K562 (cell line): ENCODE results near the gene ZNF26. TPM values are rescaled to one million over a fixed set of nuclear protein-coding genes. Genes with fewer than 3 reads are reported as not detected.

Experiments
- KAT8 ChIP-seq: fragments of 450-650 bp; IDR thresholded peaks from 2 replicates; pipeline ENCODE4 v1.6.1; 2016; ENCODE audit warnings: low read depth, mild to moderate bottlenecking
- PHF21A ChIP-seq: fragments of 450-650 bp; IDR thresholded peaks from 2 replicates; pipeline ENCODE4 v1.6.1; 2017; ENCODE audit warnings: low read depth, borderline replicate concordance
- SMARCE1 ChIP-seq: fragments of 450-650 bp; IDR thresholded peaks from 2 replicates; pipeline ENCODE4 v1.7.1; 2016; ENCODE audit warnings: mild to moderate bottlenecking
- SREBF2 ChIP-seq: sonication (generic); formaldehyde crosslinking; IDR thresholded peaks from 2 replicates; pipeline ENCODE4 v1.4.0; 2020; ENCODE audit warnings: mild to moderate bottlenecking, missing genetic modification reagents
- ZKSCAN3 ChIP-seq: fragments of 250-450 bp; sonication (Bioruptor Pico); IDR thresholded peaks from 2 replicates; pipeline ENCODE4 v1.4.0; 2020
- ZKSCAN8 ChIP-seq: fragments of 200-800 bp; sonication (Bioruptor generic); IDR thresholded peaks from 2 replicates; pipeline ENCODE4 v1.6.1; 2016; ENCODE audit warnings: missing genetic modification characterization, missing compliant biosample characterization
- ZNF217 ChIP-seq: sonication (generic); formaldehyde crosslinking; IDR thresholded peaks from 2 replicates; pipeline ENCODE4 v1.8.0; 2022; ENCODE audit warnings: mild to moderate bottlenecking, missing genetic modification reagents
- ZNF316 ChIP-seq: fragments of 450-650 bp; IDR thresholded peaks from 2 replicates; pipeline ENCODE4 v1.6.1; 2016
- polyA plus RNA-seq, 8 experiments: library from polyadenylated mRNA; depleted of rRNA in 4 of 8; stranded (reverse) in 5 of 8; unstranded in 3 of 8; fragments of >200 nt; fragmentation: Nextera tagmentation in 2 of 8; fragmentation: Illumina TruSeq in 1 of 8; extraction: Ambion mirVana in 2 of 8; extraction: Trizol in 1 of 8; gene quantifications; 2 replicates each; pipeline versions ENCODE4 v1.2.1 to v1.2.3, GENCODE V29; 2011 to 2014; ENCODE audit warnings: inconsistent platforms in 1 of 8, missing spikeins in 1 of 8
- total RNA-seq, 7 experiments: library from RNA; depleted of rRNA in 6 of 7; stranded (reverse); fragments of >200 nt in 6 of 7; fragmentation: Illumina TruSeq in 2 of 7; extraction: Trizol in 2 of 7; gene quantifications; 2 replicates each; pipeline versions ENCODE4 v1.2.1 to v1.2.3, GENCODE V29; 2011 to 2021; ENCODE audit warnings: low replicate concordance in 1 of 7
- TF ChIP-seq, protein P1 (sequence below): fragments of 450-650 bp; IDR thresholded peaks from 2 replicates; pipeline ENCODE4 v1.6.1; 2016; ENCODE audit warnings: low read depth
- TF ChIP-seq, protein P2 (sequence below): sonication (generic); formaldehyde crosslinking; IDR thresholded peaks from 2 replicates; pipeline ENCODE4 v1.8.1; 2022; ENCODE audit warnings: missing genetic modification reagents
- TF ChIP-seq, protein P3 (sequence below): IDR thresholded peaks from 2 replicates; pipeline ENCODE4 v1.6.1; 2011; ENCODE audit not compliant: insufficient read length; ENCODE audit errors: extremely low read depth

ZNF26 gene
- total and polyA plus RNA-seq, 9 of the 15 experiments (the other 6 are each of a cell fraction or from before 2014, with no cell fraction given), result 1.2 to 14.1 (median 8.0) TPM

DNA sequence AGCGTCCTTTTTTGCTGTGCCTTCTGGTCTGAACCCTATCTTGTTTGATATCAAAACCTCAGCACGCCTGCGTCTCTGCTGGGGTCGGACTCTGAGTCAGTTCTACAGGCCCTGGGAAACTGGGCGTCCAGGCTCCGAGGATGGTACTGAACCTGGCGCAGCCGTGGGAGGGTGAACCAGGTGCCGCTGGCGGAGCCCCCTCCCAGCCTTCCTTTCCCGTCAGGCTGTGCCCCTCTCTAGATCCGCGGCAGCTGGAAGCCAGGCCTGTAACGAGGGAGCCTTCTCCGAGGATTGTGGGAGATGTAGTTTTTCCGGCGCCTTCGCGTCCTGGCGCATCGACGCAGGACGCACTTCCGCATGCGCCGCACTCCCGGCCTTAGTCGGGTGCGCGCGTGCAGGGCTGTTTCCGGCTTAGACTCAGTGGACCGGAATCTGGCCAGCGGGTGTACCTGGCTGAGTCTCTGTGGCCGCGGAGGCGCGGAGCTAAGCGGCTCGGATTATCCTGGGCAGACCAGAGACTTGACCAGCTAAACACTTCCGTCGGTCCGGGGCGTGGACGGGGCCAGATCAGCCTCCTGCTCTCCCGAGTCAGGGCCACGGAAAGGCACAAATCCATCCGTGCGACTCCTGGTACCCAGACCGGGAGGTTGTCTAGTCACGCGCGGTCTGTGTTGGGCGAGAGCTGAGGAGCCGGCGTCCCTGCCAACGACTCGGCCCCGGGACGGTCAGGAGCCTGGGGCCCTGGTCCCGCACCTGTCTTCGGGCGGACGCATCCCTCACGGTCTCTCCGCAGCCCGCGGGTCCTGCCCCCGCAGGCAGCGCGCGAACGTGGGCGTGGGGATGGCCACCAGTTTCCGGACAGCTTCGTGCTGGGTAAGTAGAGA lies at the start of gene ZNF26 (continued):
- TF ChIP-seq, protein P1, sequence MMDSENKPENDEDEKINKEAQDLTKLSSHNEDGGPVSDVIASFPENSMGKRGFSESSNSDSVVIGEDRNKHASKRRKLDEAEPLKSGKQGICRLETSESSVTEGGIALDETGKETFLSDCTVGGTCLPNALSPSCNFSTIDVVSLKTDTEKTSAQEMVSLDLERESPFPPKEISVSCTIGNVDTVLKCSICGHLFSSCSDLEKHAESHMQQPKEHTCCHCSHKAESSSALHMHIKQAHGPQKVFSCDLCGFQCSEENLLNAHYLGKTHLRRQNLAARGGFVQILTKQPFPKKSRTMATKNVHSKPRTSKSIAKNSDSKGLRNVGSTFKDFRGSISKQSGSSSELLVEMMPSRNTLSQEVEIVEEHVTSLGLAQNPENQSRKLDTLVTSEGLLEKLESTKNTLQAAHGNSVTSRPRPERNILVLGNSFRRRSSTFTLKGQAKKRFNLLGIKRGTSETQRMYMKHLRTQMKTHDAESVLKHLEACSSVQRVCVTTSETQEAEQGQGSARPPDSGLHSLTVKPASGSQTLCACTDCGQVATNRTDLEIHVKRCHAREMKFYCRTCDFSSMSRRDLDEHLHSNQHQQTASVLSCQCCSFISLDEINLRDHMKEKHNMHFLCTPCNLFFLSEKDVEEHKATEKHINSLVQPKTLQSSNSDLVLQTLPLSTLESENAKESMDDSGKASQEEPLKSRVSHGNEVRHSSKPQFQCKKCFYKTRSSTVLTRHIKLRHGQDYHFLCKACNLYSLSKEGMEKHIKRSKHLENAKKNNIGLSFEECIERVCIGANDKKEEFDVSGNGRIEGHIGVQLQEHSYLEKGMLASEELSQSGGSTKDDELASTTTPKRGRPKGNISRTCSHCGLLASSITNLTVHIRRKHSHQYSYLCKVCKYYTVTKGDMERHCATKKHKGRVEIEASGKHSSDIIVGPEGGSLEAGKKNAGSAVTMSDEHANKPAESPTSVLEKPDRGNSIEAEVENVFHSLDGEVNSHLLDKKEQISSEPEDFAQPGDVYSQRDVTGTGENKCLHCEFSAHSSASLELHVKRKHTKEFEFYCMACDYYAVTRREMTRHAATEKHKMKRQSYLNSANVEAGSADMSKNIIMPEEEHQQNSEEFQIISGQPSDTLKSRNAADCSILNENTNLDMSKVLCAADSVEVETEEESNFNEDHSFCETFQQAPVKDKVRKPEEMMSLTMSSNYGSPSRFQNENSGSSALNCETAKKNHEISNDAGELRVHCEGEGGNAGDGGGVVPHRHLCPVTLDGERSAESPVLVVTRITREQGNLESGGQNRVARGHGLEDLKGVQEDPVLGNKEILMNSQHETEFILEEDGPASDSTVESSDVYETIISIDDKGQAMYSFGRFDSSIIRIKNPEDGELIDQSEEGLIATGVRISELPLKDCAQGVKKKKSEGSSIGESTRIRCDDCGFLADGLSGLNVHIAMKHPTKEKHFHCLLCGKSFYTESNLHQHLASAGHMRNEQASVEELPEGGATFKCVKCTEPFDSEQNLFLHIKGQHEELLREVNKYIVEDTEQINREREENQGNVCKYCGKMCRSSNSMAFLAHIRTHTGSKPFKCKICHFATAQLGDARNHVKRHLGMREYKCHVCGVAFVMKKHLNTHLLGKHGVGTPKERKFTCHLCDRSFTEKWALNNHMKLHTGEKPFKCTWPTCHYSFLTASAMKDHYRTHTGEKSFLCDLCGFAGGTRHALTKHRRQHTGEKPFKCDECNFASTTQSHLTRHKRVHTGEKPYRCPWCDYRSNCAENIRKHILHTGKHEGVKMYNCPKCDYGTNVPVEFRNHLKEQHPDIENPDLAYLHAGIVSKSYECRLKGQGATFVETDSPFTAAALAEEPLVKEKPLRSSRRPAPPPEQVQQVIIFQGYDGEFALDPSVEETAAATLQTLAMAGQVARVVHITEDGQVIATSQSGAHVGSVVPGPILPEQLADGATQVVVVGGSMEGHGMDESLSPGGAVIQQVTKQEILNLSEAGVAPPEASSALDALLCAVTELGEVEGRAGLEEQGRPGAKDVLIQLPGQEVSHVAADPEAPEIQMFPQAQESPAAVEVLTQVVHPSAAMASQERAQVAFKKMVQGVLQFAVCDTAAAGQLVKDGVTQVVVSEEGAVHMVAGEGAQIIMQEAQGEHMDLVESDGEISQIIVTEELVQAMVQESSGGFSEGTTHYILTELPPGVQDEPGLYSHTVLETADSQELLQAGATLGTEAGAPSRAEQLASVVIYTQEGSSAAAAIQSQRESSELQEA, result no peak
- TF ChIP-seq ZNF217 (CRISPR knock-in tag) (no peak), ZKSCAN8 (CRISPR knock-in tag) (no peak), KAT8 (no peak), SMARCE1 (no peak), SREBF2 (CRISPR knock-in tag) (no peak), ZNF316 (no peak), ZKSCAN3 (no peak), PHF21A (no peak)
- TF ChIP-seq, protein P2, sequence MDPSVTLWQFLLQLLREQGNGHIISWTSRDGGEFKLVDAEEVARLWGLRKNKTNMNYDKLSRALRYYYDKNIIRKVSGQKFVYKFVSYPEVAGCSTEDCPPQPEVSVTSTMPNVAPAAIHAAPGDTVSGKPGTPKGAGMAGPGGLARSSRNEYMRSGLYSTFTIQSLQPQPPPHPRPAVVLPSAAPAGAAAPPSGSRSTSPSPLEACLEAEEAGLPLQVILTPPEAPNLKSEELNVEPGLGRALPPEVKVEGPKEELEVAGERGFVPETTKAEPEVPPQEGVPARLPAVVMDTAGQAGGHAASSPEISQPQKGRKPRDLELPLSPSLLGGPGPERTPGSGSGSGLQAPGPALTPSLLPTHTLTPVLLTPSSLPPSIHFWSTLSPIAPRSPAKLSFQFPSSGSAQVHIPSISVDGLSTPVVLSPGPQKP (CRISPR knock-in tag), result no peak
- TF ChIP-seq, protein P3, sequence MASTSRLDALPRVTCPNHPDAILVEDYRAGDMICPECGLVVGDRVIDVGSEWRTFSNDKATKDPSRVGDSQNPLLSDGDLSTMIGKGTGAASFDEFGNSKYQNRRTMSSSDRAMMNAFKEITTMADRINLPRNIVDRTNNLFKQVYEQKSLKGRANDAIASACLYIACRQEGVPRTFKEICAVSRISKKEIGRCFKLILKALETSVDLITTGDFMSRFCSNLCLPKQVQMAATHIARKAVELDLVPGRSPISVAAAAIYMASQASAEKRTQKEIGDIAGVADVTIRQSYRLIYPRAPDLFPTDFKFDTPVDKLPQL, result no peak
